ENCODE data around the gene CRIM1.

- no peak for TF ChIP-seq SUZ12 (IDR thresholded peaks at IDR 0.05; ENCODE audit: extremely low read depth, insufficient read depth, insufficient read length)
- no peak for TF ChIP-seq ZNF274 (IDR thresholded peaks at IDR 0.05; ENCODE audit: low read depth, low read length)
Observed at GRCh38 chr2:36410681-36411080, 55.1 kb downstream of the CRIM1 start.
